ENCODE measurements around the gene PRPF40B.

DNA sequence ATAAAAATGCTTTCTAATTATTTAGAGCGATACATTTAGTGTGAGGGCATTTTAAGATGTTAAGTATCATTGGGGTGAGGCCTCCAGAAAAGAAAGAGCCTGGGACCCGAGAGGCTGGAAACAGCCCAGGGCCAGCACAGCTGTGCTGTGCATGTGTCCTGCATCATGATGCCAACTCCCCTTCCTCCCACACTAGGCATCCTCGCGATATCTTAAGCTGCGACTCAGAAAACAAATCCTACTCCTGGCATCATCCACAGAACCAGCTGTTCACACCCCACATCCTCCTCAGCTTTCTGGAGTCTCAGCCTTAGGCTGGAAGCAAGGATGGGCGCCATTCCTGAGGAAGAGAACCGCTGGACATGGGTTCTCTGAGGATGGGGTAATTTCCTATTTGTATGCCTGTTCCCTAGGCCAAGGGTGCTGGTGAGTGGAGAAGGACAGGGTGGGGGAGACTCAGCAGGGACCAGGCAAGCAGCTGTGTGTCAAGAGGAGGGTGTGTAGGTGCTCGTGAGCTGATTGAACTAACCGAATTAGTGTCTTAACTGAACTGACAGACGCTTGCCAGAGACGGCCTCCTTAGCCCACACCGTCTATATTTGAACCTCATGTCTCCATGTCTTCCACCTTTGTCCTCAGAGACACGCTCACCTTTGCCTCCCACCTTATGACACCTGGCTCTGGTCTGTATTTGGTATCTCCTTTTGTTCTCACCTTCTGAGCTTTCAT is 39.8 kb upstream of the PRPF40B start:
- TF ChIP-seq, protein P1, sequence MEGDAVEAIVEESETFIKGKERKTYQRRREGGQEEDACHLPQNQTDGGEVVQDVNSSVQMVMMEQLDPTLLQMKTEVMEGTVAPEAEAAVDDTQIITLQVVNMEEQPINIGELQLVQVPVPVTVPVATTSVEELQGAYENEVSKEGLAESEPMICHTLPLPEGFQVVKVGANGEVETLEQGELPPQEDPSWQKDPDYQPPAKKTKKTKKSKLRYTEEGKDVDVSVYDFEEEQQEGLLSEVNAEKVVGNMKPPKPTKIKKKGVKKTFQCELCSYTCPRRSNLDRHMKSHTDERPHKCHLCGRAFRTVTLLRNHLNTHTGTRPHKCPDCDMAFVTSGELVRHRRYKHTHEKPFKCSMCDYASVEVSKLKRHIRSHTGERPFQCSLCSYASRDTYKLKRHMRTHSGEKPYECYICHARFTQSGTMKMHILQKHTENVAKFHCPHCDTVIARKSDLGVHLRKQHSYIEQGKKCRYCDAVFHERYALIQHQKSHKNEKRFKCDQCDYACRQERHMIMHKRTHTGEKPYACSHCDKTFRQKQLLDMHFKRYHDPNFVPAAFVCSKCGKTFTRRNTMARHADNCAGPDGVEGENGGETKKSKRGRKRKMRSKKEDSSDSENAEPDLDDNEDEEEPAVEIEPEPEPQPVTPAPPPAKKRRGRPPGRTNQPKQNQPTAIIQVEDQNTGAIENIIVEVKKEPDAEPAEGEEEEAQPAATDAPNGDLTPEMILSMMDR (IDR thresholded peaks at IDR 0.05) = no peak
- TF ChIP-seq POLR2A (IDR thresholded peaks at IDR 0.05) = no peak
